Measurements from ENCODE around the gene SLFN13. TPM values are rescaled to one million over a fixed set of nuclear protein-coding genes. Genes with fewer than 3 reads are reported as not detected.

The SLFN13 gene, protein sequence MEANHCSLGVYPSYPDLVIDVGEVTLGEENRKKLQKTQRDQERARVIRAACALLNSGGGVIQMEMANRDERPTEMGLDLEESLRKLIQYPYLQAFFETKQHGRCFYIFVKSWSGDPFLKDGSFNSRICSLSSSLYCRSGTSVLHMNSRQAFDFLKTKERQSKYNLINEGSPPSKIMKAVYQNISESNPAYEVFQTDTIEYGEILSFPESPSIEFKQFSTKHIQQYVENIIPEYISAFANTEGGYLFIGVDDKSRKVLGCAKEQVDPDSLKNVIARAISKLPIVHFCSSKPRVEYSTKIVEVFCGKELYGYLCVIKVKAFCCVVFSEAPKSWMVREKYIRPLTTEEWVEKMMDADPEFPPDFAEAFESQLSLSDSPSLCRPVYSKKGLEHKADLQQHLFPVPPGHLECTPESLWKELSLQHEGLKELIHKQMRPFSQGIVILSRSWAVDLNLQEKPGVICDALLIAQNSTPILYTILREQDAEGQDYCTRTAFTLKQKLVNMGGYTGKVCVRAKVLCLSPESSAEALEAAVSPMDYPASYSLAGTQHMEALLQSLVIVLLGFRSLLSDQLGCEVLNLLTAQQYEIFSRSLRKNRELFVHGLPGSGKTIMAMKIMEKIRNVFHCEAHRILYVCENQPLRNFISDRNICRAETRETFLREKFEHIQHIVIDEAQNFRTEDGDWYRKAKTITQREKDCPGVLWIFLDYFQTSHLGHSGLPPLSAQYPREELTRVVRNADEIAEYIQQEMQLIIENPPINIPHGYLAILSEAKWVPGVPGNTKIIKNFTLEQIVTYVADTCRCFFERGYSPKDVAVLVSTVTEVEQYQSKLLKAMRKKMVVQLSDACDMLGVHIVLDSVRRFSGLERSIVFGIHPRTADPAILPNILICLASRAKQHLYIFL
- 10 to 100 TPM; 82.6 to 96.7 TPM for total RNA-seq

DNA sequence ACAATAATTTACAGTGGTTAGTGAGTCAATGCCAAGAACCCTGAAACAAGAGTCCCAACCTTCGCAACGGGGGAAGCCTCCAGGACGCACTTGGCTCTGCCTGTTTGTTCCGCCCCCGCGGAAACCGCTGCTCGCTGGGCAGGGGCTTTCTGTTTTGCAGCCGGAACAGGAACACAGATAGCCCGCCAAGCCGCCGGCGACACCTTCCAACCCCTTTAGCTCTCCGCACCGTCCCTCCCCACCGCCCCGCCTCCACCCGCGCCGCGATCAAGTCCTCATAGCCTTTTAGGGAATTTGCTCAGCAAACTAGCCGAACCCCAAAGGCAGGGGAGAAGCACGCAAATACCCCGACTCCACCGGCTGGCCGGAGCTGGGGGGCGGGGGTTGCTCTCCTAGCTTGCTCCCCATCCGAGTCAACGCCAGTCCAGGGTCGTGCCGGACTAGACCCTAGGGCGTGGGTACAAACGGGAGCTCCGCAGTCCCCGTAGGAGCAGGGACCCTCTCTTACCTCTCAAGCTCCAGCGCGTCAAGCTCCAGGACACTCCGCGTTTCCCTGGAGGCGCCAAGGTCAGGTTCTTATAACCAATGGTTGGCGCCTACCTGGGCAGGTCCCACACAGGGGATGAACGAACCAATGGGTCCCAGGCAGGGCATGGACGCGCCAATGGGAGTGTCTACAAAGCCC is at the start of gene SLFN13:
Gene SLFN13 (minus strand): TSS at position 553 of the 685 bp plus-strand sequence. CDS start 3,086 bp downstream, outside the sequence.
- Mint-ChIP-seq H3K4me3 (peak within 1 kb of the TSS; percentile 70), H3K27ac (peak within 1 kb of the TSS; percentile 72), H3K27me3 (no peaks in the 10 kb centered on the region), H3K36me3 (ENCODE audit: low read depth) (peaks cover 70% of the 10 kb centered on the region), H3K9me3 (no peaks in the 10 kb centered on the region), H3K4me1 (peaks cover 25% of the 10 kb centered on the region)
- peak; percentile 91 for DNase-seq
- ChIA-PET CTCF (interaction anchor here (0.6 to 2.0 kb wide), 7 partner anchors 9 to 136 kb away, joined by 3 to 8 read pairs (median 4); no protein-coding TSS in a partner anchor), POLR2A (interaction anchor here (0.8 to 2.7 kb wide), 13 partner anchors 9 to 207 kb away, joined by 3 to 14 read pairs (median 7); partner anchors contain the start of genes SLFN11, SLFN12, SLFN12L and SLFN5)

DNA sequence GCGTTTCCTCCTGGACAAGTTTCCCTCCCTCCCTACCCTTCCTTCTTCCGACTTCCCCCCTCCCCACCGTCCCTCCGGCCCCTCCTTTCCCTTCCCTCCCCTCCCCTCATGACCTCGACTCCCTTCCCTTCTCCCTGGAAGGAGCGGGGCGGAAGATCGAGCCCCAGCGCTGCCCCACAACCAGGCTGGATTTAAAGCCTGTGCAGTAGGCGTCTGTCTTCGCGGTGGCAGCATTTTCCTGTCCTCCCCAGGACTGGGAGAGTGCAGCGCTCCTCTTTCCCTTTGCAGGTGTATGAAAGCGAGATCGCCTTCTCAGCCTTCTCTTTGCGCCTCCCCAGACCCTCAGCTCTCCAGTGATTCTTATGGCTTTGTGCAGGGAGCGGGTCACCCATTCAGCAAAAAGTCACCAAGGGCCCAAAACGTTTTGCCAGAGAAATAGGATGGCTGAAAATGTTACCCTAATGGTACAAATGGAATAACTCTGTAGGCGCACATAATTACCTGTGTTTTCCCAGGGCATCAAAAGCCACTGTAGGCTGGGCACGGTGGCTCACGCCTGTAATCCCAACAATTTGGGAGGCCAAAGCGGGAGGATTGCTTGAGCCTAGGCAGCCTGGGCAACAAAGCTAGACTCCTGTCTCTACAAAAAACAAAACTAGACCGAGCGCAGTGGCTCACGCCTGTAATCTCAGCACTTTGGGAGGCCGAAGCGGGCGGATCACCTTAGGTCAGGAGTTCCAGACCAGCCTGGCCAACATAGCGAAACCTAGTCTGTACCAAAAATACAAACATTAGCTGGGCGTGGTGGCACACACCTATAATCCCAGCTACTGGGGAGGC is 48.1 kb upstream of the SLFN13 start:
- CTCF ChIA-PET, result no interaction called here
- Mint-ChIP-seq H3K4me1 (peaks cover 61% of the 10 kb centered on the region), H3K27ac (no peak overlapping the region), H3K27me3 (no peaks in the 10 kb centered on the region), H3K36me3 (ENCODE audit: low read depth) (peaks cover 80% of the 10 kb centered on the region), H3K4me3 (no peak overlapping the region), H3K9me3 (no peaks in the 10 kb centered on the region)
- POLR2A ChIA-PET, result interaction anchor here (1.7 kb wide), 1 partner anchor 24 kb away, joined by 5 read pairs; no protein-coding TSS in a partner anchor
- no peak for DNase-seq

DNA sequence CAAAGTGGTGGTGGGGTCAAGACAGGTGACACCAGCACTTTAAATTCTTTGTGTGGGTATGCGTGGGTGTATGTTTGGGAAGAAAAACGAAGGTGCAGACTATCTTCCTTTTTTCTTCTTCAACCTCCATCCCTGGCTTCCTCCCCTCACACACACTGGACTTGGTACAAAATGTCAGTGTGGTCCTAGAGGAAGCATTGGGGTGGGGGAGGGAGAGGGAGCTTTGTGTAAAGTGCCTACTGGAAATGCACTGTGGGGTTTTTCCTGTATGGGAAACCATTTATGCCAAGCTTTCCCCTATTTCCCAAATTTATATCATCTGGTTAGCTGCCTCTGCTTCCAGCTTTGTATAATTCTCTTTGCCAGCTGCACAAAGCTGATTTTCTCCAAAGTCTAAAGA is 44.5 kb upstream of the SLFN13 start:
- H3K36me3 Mint-ChIP-seq (ENCODE audit: low read depth), result peaks cover 78% of the 10 kb centered on the region
- ChIA-PET POLR2A (no interaction called here), CTCF (interaction anchor here (1.6 kb wide), 1 partner anchor 46 kb away, joined by 4 read pairs; no protein-coding TSS in a partner anchor)
- no peaks in the 10 kb centered on the region for H3K27me3 Mint-ChIP-seq
- H3K9me3 Mint-ChIP-seq, result no peaks in the 10 kb centered on the region
- H3K4me1 Mint-ChIP-seq, result peaks cover 62% of the 10 kb centered on the region
- H3K27ac Mint-ChIP-seq, result no peak overlapping the region
- no peak for DNase-seq
- no peak overlapping the region for H3K4me3 Mint-ChIP-seq

DNA sequence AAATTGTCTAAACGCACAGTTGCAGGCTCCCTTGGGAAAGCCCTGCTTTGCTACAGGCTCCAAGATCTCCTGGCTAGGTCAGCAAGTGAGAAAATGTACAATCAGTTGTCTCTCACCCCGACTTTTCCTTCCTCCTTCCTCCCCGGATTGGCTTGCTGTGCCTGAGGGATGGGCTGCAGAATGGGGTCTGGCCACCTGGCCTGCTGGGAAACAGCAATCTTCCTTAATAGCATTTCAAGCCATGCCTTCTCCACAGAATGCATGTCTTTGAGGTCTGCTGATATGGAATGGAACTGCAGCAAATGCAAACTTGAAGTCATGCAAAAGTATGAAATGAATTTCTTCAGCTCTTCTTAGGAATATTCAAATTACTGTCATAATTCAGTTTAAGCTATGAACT is 42.9 kb upstream of the SLFN13 start:
- H3K4me3 Mint-ChIP-seq, result no peak overlapping the region
- H3K27me3 Mint-ChIP-seq, result no peaks in the 10 kb centered on the region
- no peaks in the 10 kb centered on the region for H3K9me3 Mint-ChIP-seq
- ChIA-PET CTCF (interaction anchor here (1.6 kb wide), 1 partner anchor 48 kb away, joined by 4 read pairs; no protein-coding TSS in a partner anchor), POLR2A (interaction anchor here (1.3 kb wide), 1 partner anchor 248 kb away, joined by 3 read pairs; the partner anchor contains the start of gene SLFN5)
- DNase-seq, result no peak
- H3K4me1 Mint-ChIP-seq, result peaks cover 69% of the 10 kb centered on the region
- peaks cover 76% of the 10 kb centered on the region for H3K36me3 Mint-ChIP-seq (ENCODE audit: low read depth)
- no peak overlapping the region for H3K27ac Mint-ChIP-seq

DNA sequence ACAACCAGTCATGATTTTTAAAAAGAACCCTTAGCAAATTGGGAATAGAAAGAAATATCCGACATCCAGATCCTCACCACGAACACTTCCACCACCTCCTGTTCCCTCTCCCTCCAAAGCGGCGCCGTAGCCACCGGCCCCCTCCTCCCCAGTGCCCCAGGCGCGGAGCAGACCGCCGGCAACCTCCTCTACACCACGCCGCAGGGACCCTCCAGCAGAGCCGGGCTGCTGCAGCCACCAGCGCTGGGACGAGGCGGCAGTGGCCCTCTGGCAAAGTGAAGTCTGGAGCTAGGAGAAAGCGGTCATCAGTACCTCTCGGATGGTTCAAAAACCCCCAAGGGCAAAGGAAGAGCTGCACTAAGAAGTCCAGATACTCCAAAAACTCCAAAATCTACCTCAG is 41.4 kb upstream of the SLFN13 start:
- Mint-ChIP-seq H3K4me1 (peaks cover 77% of the 10 kb centered on the region), H3K27me3 (no peaks in the 10 kb centered on the region), H3K9me3 (no peaks in the 10 kb centered on the region), H3K36me3 (ENCODE audit: low read depth) (peaks cover 83% of the 10 kb centered on the region), H3K4me3 (no peak overlapping the region), H3K27ac (no peak overlapping the region)
- POLR2A ChIA-PET, result no interaction called here
- CTCF ChIA-PET, result interaction anchor here (0.8 kb wide), 1 partner anchor 44 kb away, joined by 3 read pairs; no protein-coding TSS in a partner anchor
- no peak for DNase-seq

DNA sequence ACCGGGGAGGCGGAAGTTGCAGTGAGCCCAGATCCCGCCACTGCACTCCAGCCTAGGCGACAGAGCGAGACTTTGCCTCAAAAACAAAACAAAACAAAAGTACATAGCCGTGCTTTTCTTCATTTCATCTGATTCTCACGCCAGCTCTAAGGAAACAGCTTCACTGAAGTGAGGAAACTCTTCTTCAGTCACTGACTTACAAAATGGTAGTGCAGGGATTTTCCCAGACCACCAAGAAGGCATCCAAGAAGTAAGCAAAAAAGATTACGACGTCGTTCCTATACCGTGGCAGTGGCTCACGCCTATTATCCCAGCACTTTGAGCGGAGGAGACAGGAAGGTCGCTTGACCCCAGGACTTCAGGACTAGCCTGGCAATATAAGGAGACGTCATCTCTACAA is 40.4 kb upstream of the SLFN13 start:
- ChIA-PET CTCF (interaction anchor here (2.2 to 3.7 kb wide), 2 partner anchors 49 to 176 kb away, joined by 16 to 20 read pairs; partner anchors contain the start of gene SLFN12L), POLR2A (interaction anchor here (0.8 to 4.4 kb wide), 9 partner anchors 10 to 248 kb away, joined by 4 to 55 read pairs (median 9); partner anchors contain the start of genes AP2B1, SLFN11, SLFN12L and SLFN13)
- peaks cover 77% of the 10 kb centered on the region for H3K4me1 Mint-ChIP-seq
- no peaks in the 10 kb centered on the region for H3K27me3 Mint-ChIP-seq
- H3K36me3 Mint-ChIP-seq (ENCODE audit: low read depth), result peaks cover 89% of the 10 kb centered on the region
- H3K4me3 Mint-ChIP-seq, result peak overlapping the region; percentile 2
- no peak for DNase-seq
- no peaks in the 10 kb centered on the region for H3K9me3 Mint-ChIP-seq
- no peak overlapping the region for H3K27ac Mint-ChIP-seq

DNA sequence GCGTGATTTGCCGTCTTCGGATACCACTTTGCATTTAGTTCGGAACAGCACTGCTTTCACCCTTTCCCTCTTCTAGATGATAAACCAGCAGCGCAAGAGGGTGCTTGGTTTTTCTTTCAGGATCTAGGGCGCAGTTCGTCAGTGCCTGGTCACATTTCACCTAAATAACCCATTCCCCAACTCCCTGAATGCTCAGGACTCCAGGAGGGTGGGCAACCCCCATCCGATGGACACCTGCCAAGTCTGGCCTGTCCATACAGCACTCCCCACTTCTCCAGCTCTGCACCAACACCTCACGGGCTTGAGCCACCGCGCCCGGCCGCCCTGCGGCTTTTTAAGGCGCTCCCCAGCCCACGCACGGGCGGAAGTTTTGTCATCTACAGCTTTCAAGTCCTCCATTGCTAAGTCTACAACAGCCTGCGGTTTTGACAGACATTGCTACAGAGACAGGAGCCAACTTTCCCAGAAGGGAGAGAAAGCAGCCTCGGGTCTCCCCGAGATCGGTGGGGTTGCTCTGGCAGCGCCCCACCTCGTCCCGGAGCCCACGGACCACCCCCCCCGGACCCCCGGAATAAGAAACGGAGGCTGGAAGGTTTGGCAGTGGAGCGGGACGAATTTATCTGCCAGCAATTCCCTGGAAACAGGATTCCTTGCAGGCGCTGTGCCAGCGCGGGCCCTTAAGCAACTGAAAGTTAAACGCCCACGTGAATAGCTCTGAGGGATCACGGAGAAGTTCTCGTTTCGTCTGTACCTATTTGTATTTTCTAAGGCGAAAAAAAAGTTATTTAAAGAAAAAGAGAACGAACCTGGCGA is 38.6 kb upstream of the SLFN13 start:
- POLR2A ChIA-PET, result interaction anchor here (0.7 to 4.4 kb wide), 21 partner anchors 13 to 368 kb away, joined by 3 to 55 read pairs (median 6); partner anchors contain the start of genes AP2B1, SLFN11, SLFN12L and SLFN13
- CTCF ChIA-PET, result interaction anchor here (1.0 to 3.7 kb wide), 6 partner anchors 19 to 175 kb away, joined by 3 to 20 read pairs (median 5); partner anchors contain the start of genes SLFN11 and SLFN12L
- Mint-ChIP-seq H3K27me3 (no peaks in the 10 kb centered on the region), H3K4me1 (peaks cover 65% of the 10 kb centered on the region), H3K4me3 (peak overlapping the region; percentile 81), H3K27ac (peak overlapping the region; percentile 85), H3K36me3 (ENCODE audit: low read depth) (peaks cover 90% of the 10 kb centered on the region), H3K9me3 (no peaks in the 10 kb centered on the region)
- peak; percentile 76 for DNase-seq

DNA sequence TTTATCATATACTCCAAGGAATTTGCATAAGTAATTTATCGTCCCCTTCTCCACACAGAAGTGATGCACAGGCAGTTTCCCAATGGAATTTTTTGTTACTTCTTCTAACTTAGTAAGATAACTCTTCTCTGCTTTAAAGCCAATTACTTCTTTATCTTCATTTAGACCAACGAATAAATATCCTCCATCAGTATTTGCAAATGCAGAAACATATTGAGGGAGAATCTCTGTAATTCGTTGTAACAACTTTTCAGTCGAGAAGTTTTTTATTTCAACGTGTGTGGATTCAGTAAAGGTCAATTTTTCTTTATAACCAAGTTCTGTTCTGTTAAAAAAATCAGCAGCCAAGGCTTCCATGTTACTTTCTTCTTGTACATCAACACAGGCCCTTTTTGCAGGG is 30.7 kb upstream of the SLFN13 start:
- CTCF ChIA-PET, result no interaction called here
- H3K9me3 Mint-ChIP-seq, result no peaks in the 10 kb centered on the region
- H3K36me3 Mint-ChIP-seq (ENCODE audit: low read depth), result peaks cover 92% of the 10 kb centered on the region
- POLR2A ChIA-PET, result interaction anchor here (1.1 kb wide), 1 partner anchor 167 kb away, joined by 4 read pairs; no protein-coding TSS in a partner anchor
- no peaks in the 10 kb centered on the region for H3K27me3 Mint-ChIP-seq
- no peak overlapping the region for H3K27ac Mint-ChIP-seq
- H3K4me1 Mint-ChIP-seq, result peaks cover 35% of the 10 kb centered on the region
- H3K4me3 Mint-ChIP-seq, result no peak overlapping the region
- DNase-seq, result no peak

DNA sequence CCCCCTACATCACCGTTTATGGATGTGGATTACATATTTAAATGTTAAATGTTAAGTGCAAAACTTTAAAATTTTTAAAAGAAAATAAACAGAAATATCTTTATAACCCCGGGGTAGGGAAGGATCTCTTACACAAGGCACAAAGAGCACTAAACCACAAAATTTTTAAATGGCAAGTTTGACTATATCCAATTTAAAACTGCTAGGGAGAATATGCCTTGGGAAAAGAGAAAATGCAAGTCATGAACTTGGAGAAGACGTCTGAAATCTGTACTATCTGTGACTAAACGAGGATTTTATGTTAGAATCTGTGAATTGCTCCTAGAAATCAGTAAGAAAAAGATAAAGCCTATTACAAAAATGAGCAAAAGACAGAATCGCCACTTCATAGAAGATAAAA is 28.7 kb upstream of the SLFN13 start:
- peaks cover 92% of the 10 kb centered on the region for H3K36me3 Mint-ChIP-seq (ENCODE audit: low read depth)
- POLR2A ChIA-PET, result no interaction called here
- H3K27ac Mint-ChIP-seq, result no peak overlapping the region
- no peaks in the 10 kb centered on the region for H3K27me3 Mint-ChIP-seq
- H3K9me3 Mint-ChIP-seq, result peaks cover 2% of the 10 kb centered on the region
- peaks cover 37% of the 10 kb centered on the region for H3K4me1 Mint-ChIP-seq
- CTCF ChIA-PET, result no interaction called here
- no peak for DNase-seq
- no peak overlapping the region for H3K4me3 Mint-ChIP-seq

DNA sequence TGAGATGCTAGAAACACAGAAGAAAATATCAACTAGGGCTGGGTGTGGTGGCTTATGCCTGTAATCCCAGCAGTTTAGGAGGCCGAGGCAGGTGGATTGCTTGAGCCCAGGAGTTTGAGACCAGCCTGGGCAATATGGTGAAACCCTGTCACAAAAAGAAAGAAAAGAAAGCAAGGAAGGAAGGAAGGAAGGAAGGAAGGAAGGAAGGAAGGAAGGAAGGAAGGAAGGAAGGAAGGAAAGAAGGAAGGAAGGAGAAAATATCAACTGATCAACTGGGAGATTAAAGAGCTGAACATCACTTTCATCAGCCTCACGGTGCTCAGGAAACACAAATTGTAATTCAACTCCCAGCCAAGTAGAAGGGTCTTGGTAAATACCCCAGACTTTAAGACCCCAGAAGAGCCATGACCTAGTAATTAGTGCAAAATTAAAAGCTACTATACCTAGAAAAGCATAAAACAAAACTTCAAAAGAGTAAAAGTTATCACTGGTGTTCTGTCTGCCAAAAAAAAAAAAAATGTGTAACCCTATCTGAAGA is 27.8 kb upstream of the SLFN13 start:
- DNase-seq, result no peak
- POLR2A ChIA-PET, result no interaction called here
- Mint-ChIP-seq H3K36me3 (ENCODE audit: low read depth) (peaks cover 90% of the 10 kb centered on the region), H3K4me3 (no peak overlapping the region), H3K4me1 (peaks cover 40% of the 10 kb centered on the region), H3K27me3 (no peaks in the 10 kb centered on the region), H3K9me3 (peaks cover 5% of the 10 kb centered on the region), H3K27ac (no peak overlapping the region)
- CTCF ChIA-PET, result interaction anchor here (1.1 kb wide), 1 partner anchor 164 kb away, joined by 3 read pairs; no protein-coding TSS in a partner anchor
